ENCODE measurements around the gene SOS2. TPM values are rescaled to one million over a fixed set of nuclear protein-coding genes. Genes with fewer than 3 reads are reported as not detected.

Gene SOS2
- total and polyA plus RNA-seq, 10 of the 15 experiments (the other 5 are each of a cell fraction or from before 2014, with no cell fraction given): 2.1 to 16.8 (median 8.4) TPM

- Histone ChIP-seq H4K20me1 (ENCODE audit: control insufficient read depth, insufficient read depth) (no peaks in the 10 kb centered on the region), H3K4me1 (ENCODE audit: control insufficient read depth, insufficient read depth, low read length) (peaks cover 8% of the 10 kb centered on the region), H3K27me3 (replicated peaks in 1 of 2; ENCODE audit: control insufficient read depth in 2 of 2, insufficient read depth in 2 of 2, low read length in 1 of 2) (no peaks in the 10 kb centered on the region), H3K9me3 (replicated peaks; ENCODE audit: control insufficient read depth, insufficient read depth, low read length) (no peaks in the 10 kb centered on the region), H3K79me2 (ENCODE audit: control insufficient read depth, insufficient read depth, low read length) (peaks cover 27% of the 10 kb centered on the region), H2AFZ (ENCODE audit: control insufficient read depth, low read depth, low read length) (no peak overlapping the region), H3K27ac (ENCODE audit: control insufficient read depth, insufficient read depth) (no peak overlapping the region), H3K4me2 (ENCODE audit: control insufficient read depth, insufficient read depth) (no peak overlapping the region), H3K9ac (ENCODE audit: control insufficient read depth, insufficient read depth, low read length) (no peak overlapping the region), H3K4me3 (no peak overlapping the region), H3K36me3 (ENCODE audit: control insufficient read depth in 2 of 2, insufficient read depth in 2 of 2, low read length in 1 of 2) (0 out of 4 replicates have a peak, but pooled peaks cover 0 to 7% of the 10 kb centered on the region in 2 experiments)
- ChIA-PET CTCF (interaction anchor here (0.6 to 2.9 kb wide), 8 partner anchors 9 to 483 kb away, joined by 3 to 22 read pairs (median 4); no protein-coding TSS in a partner anchor), SMC1A (ENCODE audit: uncharacterized antibody, unreplicated experiment) (interaction anchor here (0.8 to 2.3 kb wide), 6 partner anchors 13 to 350 kb away, joined by 3 to 7 read pairs (median 3); partner anchors contain the start of gene NEMF), POLR2A (interaction anchor here (0.6 to 6.1 kb wide), 4 partner anchors 69 to 265 kb away, joined by 3 to 34 read pairs (median 6); partner anchors contain the start of gene NEMF), RAD21 (ENCODE audit: unreplicated experiment) (interaction anchor here (0.8 to 2.5 kb wide), 5 partner anchors 12 to 257 kb away, joined by 3 to 11 read pairs (median 4); no protein-coding TSS in a partner anchor)
- no peak for TF ChIP-seq MTA2 (IDR thresholded peaks at IDR 0.05; ENCODE audit: low read depth)
- TF ChIP-seq CREB1 (IDR thresholded peaks at IDR 0.05; ENCODE audit: low read depth): no peak
- TF ChIP-seq TBL1XR1 (IDR thresholded peaks at IDR 0.05; ENCODE audit: low read depth, low read length): no peak
- TF ChIP-seq KDM1A (IDR thresholded peaks at IDR 0.05; ENCODE audit: borderline replicate concordance): no peak
- TF ChIP-seq ZSCAN29 (IDR thresholded peaks at IDR 0.05): no peak
- TF ChIP-seq GABPA (IDR thresholded peaks at IDR 0.05; ENCODE audit: low read depth): no peak
- no peak for TF ChIP-seq PML (IDR thresholded peaks at IDR 0.05; ENCODE audit: low read length)
- TF ChIP-seq SPI1 (IDR thresholded peaks at IDR 0.05; ENCODE audit: borderline replicate concordance, insufficient read depth, low read depth, low read length): no peak
- TF ChIP-seq FOXK2 (IDR thresholded peaks at IDR 0.05): no peak
- no peak for TF ChIP-seq ASH2L (IDR thresholded peaks at IDR 0.05; ENCODE audit: borderline replicate concordance, low read depth)
- no peak for TF ChIP-seq YBX1 (IDR thresholded peaks at IDR 0.05)
- no peak for TF ChIP-seq KLF5 (IDR thresholded peaks at IDR 0.05; ENCODE audit: partially characterized antibody)
- no peak for TF ChIP-seq MYC (IDR thresholded peaks at IDR 0.05; ENCODE audit: insufficient read depth, insufficient read length, insufficient replicate concordance, low read length, severe bottlenecking)
- TF ChIP-seq ZBTB33 (IDR thresholded peaks at IDR 0.05): no peak
- WGBS (ENCODE audit: insufficient coverage, insufficient replicate concordance, low lambda C conversion rate, missing lambda C conversion rate): 99% methylated on average over 2 of the region's 2 CpGs
- no TSS peak for BruUV-seq (replicated peaks)
- DNase-seq (ENCODE audit: low read depth, low spot score) (no peak), FAIRE-seq (no peak), ATAC-seq (no peak)
- intact Hi-C loops (cut with micrococcal nuclease; ENCODE audit: unreplicated experiment): loop anchor here (5.0 to 10.0 kb wide), 3 partner anchors 115 to 485 kb away; partner anchors contain the start of genes KLHDC2 and SOS2
- in situ Hi-C loops (cut with MboI): loop anchor here (10.0 kb wide), 1 partner anchor 483 kb away; the partner anchor contains the start of gene DNAAF2
These were observed 113.9 kb downstream of the SOS2 start for GRCh38 chr14:50117456-50117855.
